NCI-H82 (cell line): ENCODE measurements around the gene TADA3.

Source experiments
- DNase-seq: peaks from one replicate; lab custom pipeline; 2025; lab: John Stamatoyannopoulos, UW

TADA3 gene

GRCh38 chr3:9809615-9810432, 17.6 kb upstream of the TADA3 start, which contains the start of gene TTLL3:
Gene TTLL3 (plus strand): TSS chr3:9810262. CDS start chr3:9810662, 400 bp downstream.
- peak; percentile 75 for DNase-seq

DNA sequence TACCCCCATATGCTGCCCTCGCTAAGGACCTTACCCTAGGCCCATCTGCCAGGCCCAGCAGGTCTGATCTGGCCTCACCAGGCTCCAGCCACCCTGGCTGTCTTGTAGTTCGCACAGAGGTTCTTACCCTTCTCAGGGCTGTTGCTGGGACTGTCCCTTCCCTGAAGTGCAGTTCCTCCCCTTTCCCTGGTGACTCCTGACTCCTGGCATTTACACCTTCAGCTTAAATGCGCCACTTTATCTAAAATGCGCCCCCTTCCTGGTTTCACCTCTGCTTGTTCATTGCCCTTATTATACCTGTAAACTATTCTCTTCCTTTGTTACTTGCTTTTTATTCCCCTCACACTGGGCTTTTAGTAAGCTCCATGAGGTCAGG, 17.0 kb upstream of the TADA3 start:
- DNase-seq, result peak; percentile 34

DNA sequence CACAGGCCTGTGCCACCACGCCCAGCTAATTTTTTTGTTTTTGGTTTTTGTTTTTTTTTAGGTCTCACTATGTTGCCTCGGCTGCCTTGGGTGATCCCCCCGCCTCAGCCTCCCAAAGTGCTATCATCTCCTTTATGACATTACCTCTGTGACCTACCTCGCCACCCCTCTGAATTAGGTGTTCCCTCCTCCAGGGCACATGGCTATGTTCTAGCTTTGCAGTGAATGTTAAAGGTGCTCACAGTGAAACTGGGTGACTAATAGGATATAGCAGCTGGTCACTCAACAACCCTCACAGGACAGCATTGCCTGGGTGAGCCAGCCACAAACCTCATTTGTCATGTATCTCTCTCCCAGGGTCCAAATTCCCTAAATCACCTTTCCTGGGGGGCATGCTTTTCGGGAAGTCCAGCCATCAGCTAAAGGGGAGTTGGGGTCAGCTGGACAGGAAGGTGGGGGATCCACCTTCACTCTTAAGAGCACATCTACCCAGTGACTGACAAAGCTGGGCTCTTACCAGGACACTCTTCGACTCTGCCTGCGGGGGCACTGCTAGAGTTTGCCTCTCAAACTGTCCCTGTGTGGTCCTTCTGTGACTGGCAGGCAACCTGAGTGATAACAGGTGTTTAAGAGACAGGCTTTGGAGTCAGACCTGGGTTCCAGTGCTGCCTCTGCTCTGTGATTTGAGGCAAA, 16.2 kb upstream of the TADA3 start:
- peak; percentile 80 for DNase-seq

GRCh38 chr3:9807981-9808344, 15.7 kb upstream of the TADA3 start:
- no peak for DNase-seq

- DNase-seq, result no peak
Measured at GRCh38 chr3:9806688-9807589, 14.7 kb upstream of the TADA3 start.

GRCh38 chr3:9806137-9806536, 13.9 kb upstream of the TADA3 start:
- no peak for DNase-seq

- no peak for DNase-seq
Measured at GRCh38 chr3:9804996-9805395, 12.7 kb upstream of the TADA3 start.

DNA sequence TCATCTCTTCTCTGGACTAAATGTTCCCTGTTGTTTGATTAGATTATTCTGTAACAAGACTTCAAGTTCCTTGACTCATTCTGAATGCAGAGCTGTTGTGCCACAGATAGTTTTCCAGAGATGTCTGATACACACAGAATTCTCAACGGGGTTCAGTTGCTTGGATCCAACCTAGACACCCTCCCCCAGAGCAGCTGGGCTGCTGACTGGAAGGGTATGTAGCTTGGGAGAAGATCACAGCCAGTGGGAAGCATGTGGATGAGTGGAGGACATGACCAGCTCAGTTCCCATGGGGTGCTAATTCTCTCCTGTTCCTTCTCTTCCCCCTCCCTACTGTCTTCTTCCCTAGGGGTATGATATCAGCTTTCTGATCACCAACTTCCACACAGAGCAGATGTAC, 11.2 kb upstream of the TADA3 start:
- DNase-seq, result no peak

GRCh38 chr3:9800529-9800928, 8.3 kb upstream of the TADA3 start:
- no peak for DNase-seq

- no peak for DNase-seq
Measured at GRCh38 chr3:9797196-9797945, 5.1 kb upstream of the TADA3 start.

GRCh38 chr3:9795207-9795606, 2.9 kb upstream of the TADA3 start:
- DNase-seq, result no peak

GRCh38 chr3:9794400-9794799, 2.1 kb upstream of the TADA3 start:
- DNase-seq, result no peak

DNA sequence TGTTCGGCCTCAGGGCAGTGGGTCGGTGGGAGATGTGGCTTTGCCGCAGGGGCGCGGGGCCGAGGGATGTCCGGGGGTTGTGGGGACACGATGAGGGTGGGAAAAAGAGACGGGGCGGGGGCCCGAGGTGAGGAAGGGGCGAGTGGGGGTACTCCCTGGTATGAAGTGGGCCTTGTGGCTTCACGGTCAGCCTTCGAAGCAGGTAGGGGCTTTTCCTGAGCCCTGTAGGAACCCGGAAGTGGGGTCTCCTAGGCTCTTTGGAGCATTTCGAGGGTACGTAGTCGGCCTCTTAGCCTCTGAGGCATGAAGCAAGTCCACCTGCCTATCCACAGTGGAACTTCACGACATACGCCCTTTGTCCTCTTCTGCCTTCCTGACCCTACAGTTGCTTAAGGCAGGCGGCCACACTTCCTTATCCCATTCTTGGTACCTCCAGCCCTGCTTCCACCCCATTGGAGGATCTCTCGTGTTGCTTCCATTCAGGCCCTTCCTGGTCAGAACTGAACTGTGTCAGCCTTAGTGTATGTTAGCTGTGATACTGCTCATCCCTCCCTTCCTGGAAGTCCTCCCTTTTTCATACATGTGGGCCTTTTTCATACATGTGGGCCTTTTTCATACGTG, 998 bp upstream of the TADA3 start:
- DNase-seq, result no peak

DNA sequence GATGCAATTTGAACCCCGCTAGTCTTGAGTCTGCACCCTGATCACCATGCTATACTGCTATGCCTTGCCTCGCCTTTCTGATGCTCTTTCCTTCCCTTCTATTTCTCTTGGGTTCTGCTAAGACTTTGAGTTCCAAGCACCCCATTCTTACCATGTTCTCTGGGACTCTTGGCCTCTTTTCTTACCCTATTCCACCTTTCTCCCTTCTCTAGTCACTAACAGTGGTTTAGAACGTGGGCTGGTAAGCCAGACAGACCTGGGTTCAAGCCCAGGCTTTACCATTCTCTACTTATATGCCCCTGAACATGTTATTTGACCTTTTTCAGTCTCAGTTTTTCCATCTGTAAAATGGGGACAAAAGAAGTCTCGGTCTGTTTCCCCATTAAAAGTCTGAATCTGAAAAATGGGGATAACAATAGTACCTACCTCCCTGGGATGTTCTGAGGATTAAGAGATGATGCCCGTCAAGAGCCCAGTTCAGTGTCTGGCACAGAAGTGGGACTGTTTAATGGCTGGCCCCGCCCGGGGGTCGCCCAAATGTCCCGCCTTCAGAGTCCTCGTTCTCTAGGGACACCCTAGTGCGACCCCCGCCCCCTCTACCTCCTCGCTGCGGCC, 376 bp downstream of the TADA3 start:
- DNase-seq, result no peak

DNA sequence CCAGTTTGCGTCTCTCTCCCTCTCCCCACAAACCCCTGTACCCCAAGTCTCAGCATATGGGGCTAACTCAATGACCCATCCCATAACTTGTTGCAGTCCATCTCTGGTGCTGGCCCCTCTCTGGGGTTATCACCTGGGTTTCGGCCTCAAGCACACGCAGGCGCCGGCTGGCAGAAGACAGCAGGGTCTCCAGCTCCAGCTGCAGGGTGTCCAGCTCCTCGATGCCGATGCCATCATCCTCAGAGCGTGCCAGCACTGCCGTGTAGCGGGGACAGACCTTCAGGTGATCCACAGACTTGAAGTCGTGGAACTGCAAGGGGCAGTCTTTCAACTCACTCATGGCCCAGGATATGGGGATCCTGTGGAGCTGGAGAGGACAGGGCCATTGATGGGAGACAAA, 1.1 kb downstream of the TADA3 start:
- no peak for DNase-seq

GRCh38 chr3:9787714-9788113, 4.6 kb downstream of the TADA3 start:
- DNase-seq, result no peak

- no peak for DNase-seq
Measured at GRCh38 chr3:9786825-9787669, 5.2 kb downstream of the TADA3 start.

GRCh38 chr3:9786209-9786739, 6.0 kb downstream of the TADA3 start:
- no peak for DNase-seq

DNA sequence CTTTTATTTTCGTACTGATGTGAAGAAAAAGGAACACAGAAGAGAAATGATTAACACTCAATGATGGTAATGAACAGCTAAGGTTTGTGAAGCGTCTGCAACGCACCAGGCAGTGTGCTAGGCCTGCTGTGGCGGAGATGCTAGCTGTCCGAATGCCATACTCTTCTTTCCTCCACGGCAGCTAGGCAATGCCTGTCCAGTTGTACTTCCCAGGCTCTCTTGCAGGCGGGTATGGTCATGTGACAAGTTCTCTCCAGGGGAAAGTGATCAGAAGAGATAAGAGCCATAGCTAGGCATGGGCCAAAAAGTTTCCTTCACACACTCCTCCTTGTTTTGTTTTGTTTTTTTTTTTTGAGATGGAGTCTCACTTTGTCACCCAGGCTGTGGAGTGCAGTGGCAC, 6.7 kb downstream of the TADA3 start:
- DNase-seq, result no peak

DNA sequence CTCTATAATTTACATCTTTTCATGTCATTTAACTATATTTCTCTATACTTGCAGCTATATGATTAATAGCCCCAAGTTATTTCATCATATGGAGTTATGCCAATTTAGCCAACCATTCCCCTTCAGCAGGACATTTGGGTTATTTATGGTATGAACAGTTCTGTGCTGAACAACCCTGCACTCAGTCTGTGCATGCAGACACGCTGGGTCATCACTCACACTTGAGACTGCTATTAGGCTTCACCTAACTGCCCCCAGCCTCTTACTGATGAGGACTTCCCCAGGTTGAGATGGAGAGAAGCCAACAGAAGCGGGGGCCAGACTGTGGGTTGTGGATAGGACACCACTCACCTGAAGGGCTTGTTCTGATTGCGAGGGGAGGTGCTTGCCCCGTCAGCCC, 7.3 kb downstream of the TADA3 start:
- DNase-seq, result no peak
